ENCODE data around the gene INAFM2.

DNA sequence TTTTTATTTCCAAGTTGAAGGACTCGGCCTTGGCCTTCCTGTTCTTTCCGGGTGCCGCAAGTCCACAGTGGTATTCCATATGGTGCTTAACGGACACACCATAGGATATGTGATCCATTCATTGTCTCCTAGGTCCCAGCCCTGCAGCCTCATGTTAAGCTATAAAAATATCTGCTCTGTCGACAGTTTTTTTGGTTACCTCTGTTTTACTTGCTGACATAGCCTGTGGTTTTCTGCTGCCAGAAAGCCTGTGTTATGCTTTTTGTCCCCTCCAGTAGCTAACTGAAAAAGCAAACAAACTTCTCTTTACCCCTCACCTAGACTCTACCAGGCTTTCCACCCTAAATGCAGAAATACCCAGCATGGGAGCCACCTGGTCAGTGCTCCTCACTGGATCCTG lies 5.3 kb downstream of the INAFM2 start:
- TF ChIP-seq, protein P1, sequence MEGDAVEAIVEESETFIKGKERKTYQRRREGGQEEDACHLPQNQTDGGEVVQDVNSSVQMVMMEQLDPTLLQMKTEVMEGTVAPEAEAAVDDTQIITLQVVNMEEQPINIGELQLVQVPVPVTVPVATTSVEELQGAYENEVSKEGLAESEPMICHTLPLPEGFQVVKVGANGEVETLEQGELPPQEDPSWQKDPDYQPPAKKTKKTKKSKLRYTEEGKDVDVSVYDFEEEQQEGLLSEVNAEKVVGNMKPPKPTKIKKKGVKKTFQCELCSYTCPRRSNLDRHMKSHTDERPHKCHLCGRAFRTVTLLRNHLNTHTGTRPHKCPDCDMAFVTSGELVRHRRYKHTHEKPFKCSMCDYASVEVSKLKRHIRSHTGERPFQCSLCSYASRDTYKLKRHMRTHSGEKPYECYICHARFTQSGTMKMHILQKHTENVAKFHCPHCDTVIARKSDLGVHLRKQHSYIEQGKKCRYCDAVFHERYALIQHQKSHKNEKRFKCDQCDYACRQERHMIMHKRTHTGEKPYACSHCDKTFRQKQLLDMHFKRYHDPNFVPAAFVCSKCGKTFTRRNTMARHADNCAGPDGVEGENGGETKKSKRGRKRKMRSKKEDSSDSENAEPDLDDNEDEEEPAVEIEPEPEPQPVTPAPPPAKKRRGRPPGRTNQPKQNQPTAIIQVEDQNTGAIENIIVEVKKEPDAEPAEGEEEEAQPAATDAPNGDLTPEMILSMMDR (IDR thresholded peaks at IDR 0.05), result no peak
- TF ChIP-seq POLR2A (IDR thresholded peaks at IDR 0.05), result no peak

All from tibial nerve (tissue), 3 donors.